RWPE2 (cell line): ENCODE results near the gene DGCR2.

Experiments
- ATAC-seq: fragments of 200-7000 bp; cut with Tn5 transposase; 3 replicates; pipeline ENCODE4 v1.9.1; 2021; ENCODE audit warnings: low read depth
- DNase-seq: peaks from one replicate; pipeline ENCODE4 v3.0.0-alpha.2; 2020; ENCODE audit warnings: low spot score
- H3K27ac ChIP-seq: fragments of 450-650 bp; 2 replicates; pipeline ENCODE4 v1.5.1; 2017; ENCODE audit warnings: mild to moderate bottlenecking; ENCODE audit not compliant: poor library complexity, severe bottlenecking
- H3K27me3 ChIP-seq: fragments of 250-450 bp; sonication (Bioruptor Pico); 2 replicates; pipeline ENCODE4 v1.5.1; 2021; ENCODE audit warnings: mild to moderate bottlenecking, moderate library complexity; ENCODE audit not compliant: insufficient read depth, poor library complexity, severe bottlenecking
- H3K36me3 ChIP-seq: fragments of 250-450 bp; sonication (Bioruptor Pico); 2 replicates; pipeline ENCODE4 v1.5.1; 2020; ENCODE audit warnings: low read depth, mild to moderate bottlenecking, moderate library complexity
- H3K4me1 ChIP-seq: fragments of 250-450 bp; sonication (Bioruptor Pico); 2 replicates; pipeline ENCODE4 v1.5.1; 2021; ENCODE audit warnings: mild to moderate bottlenecking, moderate library complexity; ENCODE audit not compliant: insufficient read depth, poor library complexity, severe bottlenecking
- H3K4me3 ChIP-seq: fragments of 250-450 bp; sonication (Bioruptor Pico); 2 replicates; pipeline ENCODE4 v1.5.1; 2021; ENCODE audit warnings: mild to moderate bottlenecking, moderate library complexity; ENCODE audit not compliant: severe bottlenecking
- H3K9me3 ChIP-seq: fragments of 250-450 bp; sonication (Bioruptor Pico); 2 replicates; pipeline ENCODE4 v1.5.1; 2021; ENCODE audit warnings: mild to moderate bottlenecking, moderate library complexity; ENCODE audit not compliant: severe bottlenecking
- CTCF ChIP-seq: fragments of 450-650 bp; IDR thresholded peaks from one replicate; pipeline ENCODE4 v1.5.1; 2017; ENCODE audit warnings: mild to moderate bottlenecking, moderate library complexity; ENCODE audit not compliant: poor library complexity, severe bottlenecking

DGCR2 gene

GRCh38 chr22:18992543-18993198 lies 129.5 kb downstream of the DGCR2 start:
- H3K4me1 ChIP-seq, result no peaks in the 10 kb centered on the region
- no peaks in the 10 kb centered on the region for H3K36me3 ChIP-seq
- ATAC-seq (no peak), DNase-seq (no peak)
- H3K9me3 ChIP-seq, result no peaks in the 10 kb centered on the region
- TF ChIP-seq CTCF, result no peak
- H3K27me3 ChIP-seq, result peaks cover 4% of the 10 kb centered on the region
- H3K4me3 ChIP-seq, result no peak overlapping the region
- no peak overlapping the region for H3K27ac ChIP-seq

- DNase-seq (no peak), ATAC-seq (no peak)
- Histone ChIP-seq H3K9me3 (no peaks in the 10 kb centered on the region), H3K27ac (no peak overlapping the region), H3K27me3 (no peaks in the 10 kb centered on the region), H3K36me3 (no peaks in the 10 kb centered on the region), H3K4me1 (no peaks in the 10 kb centered on the region), H3K4me3 (no peak overlapping the region)
- no peak for TF ChIP-seq CTCF
Measured at GRCh38 chr22:18991821-18992442, 130.3 kb downstream of the DGCR2 start.

- no peaks in the 10 kb centered on the region for H3K4me1 ChIP-seq
- no peak for TF ChIP-seq CTCF
- H3K9me3 ChIP-seq, result no peaks in the 10 kb centered on the region
- H3K4me3 ChIP-seq, result no peak overlapping the region
- no peak overlapping the region for H3K27ac ChIP-seq
- DNase-seq (no peak), ATAC-seq (no peak)
- H3K27me3 ChIP-seq, result no peaks in the 10 kb centered on the region
- H3K36me3 ChIP-seq, result no peaks in the 10 kb centered on the region
Measured at GRCh38 chr22:18991138-18991432, 131.1 kb downstream of the DGCR2 start.

- no peaks in the 10 kb centered on the region for H3K4me1 ChIP-seq
- H3K27ac ChIP-seq, result no peak overlapping the region
- H3K27me3 ChIP-seq, result no peaks in the 10 kb centered on the region
- no peaks in the 10 kb centered on the region for H3K36me3 ChIP-seq
- no peak for TF ChIP-seq CTCF
- no peak overlapping the region for H3K4me3 ChIP-seq
- no peaks in the 10 kb centered on the region for H3K9me3 ChIP-seq
- DNase-seq, result no peak
- no peak for ATAC-seq
Measured at GRCh38 chr22:18990355-18991137, 131.7 kb downstream of the DGCR2 start.
